ENCODE results near the gene PPM1B. TPM values are rescaled to one million over a fixed set of nuclear protein-coding genes. Genes with fewer than 3 reads are reported as not detected.

Gene PPM1B
- total and polyA plus RNA-seq, 8 donors, result 11.7 to 122 (median 28.9) TPM

- peaks cover 10 to 85% (median 47%) of the 10 kb centered on the region in 4 donors for H3K4me1 ChIP-seq
- WGBS, 5 donors, result 85 to 89% (median 86%) methylated on average over 4 of the region's 4 CpGs
- no peak for TF ChIP-seq CTCF (IDR thresholded peaks at IDR 0.05)
- no peak overlapping the region for H3K27ac ChIP-seq
- H3K9me3 ChIP-seq, result no peaks in the 10 kb centered on the region
- no peaks in the 10 kb centered on the region for H3K27me3 ChIP-seq
- intact Hi-C loops (cut with DNase I; ENCODE audit: low total_unique reads), result no loop called here
- no peak for DNase-seq
- no peak overlapping the region for H3K4me3 ChIP-seq
- H3K36me3 ChIP-seq, result no peaks in the 10 kb centered on the region
These were observed 18.6 kb downstream of the PPM1B start for GRCh38 chr2:44187251-44187650.

GRCh38 chr2:44188696-44189095 lies 20.0 kb downstream of the PPM1B start:
- intact Hi-C loops (cut with DNase I; ENCODE audit: low total_unique reads), result no loop called here
- H3K27ac ChIP-seq, result no peak overlapping the region
- no peaks in the 10 kb centered on the region for H3K36me3 ChIP-seq
- no peak for TF ChIP-seq EP300 (IDR thresholded peaks at IDR 0.05)
- no peak for TF ChIP-seq POLR2A (IDR thresholded peaks at IDR 0.05)
- TF ChIP-seq POLR2AphosphoS5 (IDR thresholded peaks at IDR 0.05), result no peak
- TF ChIP-seq CTCF (IDR thresholded peaks at IDR 0.05), result no peak
- no peaks in the 10 kb centered on the region for H3K9me3 ChIP-seq
- no peak for DNase-seq
- no peak overlapping the region for H3K4me3 ChIP-seq
- no peaks in the 10 kb centered on the region for H3K27me3 ChIP-seq
- 78 to 90% (median 81%) methylated on average over 3 of the region's 3 CpGs for WGBS, 5 donors
- H3K4me1 ChIP-seq, result peaks cover 5 to 87% (median 47%) of the 10 kb centered on the region in 4 donors

- H3K27ac ChIP-seq, result no peak overlapping the region
- TF ChIP-seq EP300 (IDR thresholded peaks at IDR 0.05), result no peak
- TF ChIP-seq CTCF (IDR thresholded peaks at IDR 0.05), result no peak
- no peak for TF ChIP-seq POLR2A (IDR thresholded peaks at IDR 0.05)
- no peak for TF ChIP-seq POLR2AphosphoS5 (IDR thresholded peaks at IDR 0.05)
- 92 to 97% (median 92%) methylated on average over 4 of the region's 4 CpGs for WGBS, 5 donors
- peaks cover under 1 to 89% (median 45%) of the 10 kb centered on the region in 4 donors for H3K4me1 ChIP-seq
- H3K27me3 ChIP-seq, result no peaks in the 10 kb centered on the region
- intact Hi-C loops (cut with DNase I; ENCODE audit: low total_unique reads), result no loop called here
- H3K36me3 ChIP-seq, result no peaks in the 10 kb centered on the region
- no peak overlapping the region for H3K4me3 ChIP-seq
- DNase-seq, result no peak
- no peaks in the 10 kb centered on the region for H3K9me3 ChIP-seq
These were observed 20.4 kb downstream of the PPM1B start for GRCh38 chr2:44189104-44189503.

GRCh38 chr2:44190526-44190925 lies 21.9 kb downstream of the PPM1B start:
- DNase-seq, result no peak
- 61 to 72% (median 67%) methylated on average over 3 of the region's 3 CpGs for WGBS, 5 donors
- no peak for TF ChIP-seq POLR2AphosphoS5 (IDR thresholded peaks at IDR 0.05)
- TF ChIP-seq POLR2A (IDR thresholded peaks at IDR 0.05), result no peak
- TF ChIP-seq EP300 (IDR thresholded peaks at IDR 0.05), result no peak
- no peak for TF ChIP-seq CTCF (IDR thresholded peaks at IDR 0.05)

More at GRCh38 chr2:44190526-44190925, 21.9 kb downstream of the PPM1B start:
- no peaks in the 10 kb centered on the region for H3K9me3 ChIP-seq
- no peak overlapping the region for H3K4me3 ChIP-seq
- H3K27me3 ChIP-seq, result no peaks in the 10 kb centered on the region
- peaks cover 0 to 8% (median 3%) of the 10 kb centered on the region in 4 donors for H3K36me3 ChIP-seq
- peaks cover 0 to 79% (median 41%) of the 10 kb centered on the region in 4 donors for H3K4me1 ChIP-seq
- intact Hi-C loops (cut with DNase I; ENCODE audit: low total_unique reads), result no loop called here
- no peak overlapping the region for H3K27ac ChIP-seq

Measured in stomach (tissue), 9 donors.